Endothelial cell of coronary artery (primary cell): ENCODE data around the gene ELP4. TPM values are rescaled to one million over a fixed set of nuclear protein-coding genes. Genes with fewer than 3 reads are reported as not detected.

Experiments used
- total RNA-seq: library from RNA; depleted of rRNA; stranded (reverse); fragments of >200 nt; gene quantifications from 2 replicates; pipeline ENCODE4 v1.2.3, GENCODE V29; 2014

ELP4 gene, protein sequence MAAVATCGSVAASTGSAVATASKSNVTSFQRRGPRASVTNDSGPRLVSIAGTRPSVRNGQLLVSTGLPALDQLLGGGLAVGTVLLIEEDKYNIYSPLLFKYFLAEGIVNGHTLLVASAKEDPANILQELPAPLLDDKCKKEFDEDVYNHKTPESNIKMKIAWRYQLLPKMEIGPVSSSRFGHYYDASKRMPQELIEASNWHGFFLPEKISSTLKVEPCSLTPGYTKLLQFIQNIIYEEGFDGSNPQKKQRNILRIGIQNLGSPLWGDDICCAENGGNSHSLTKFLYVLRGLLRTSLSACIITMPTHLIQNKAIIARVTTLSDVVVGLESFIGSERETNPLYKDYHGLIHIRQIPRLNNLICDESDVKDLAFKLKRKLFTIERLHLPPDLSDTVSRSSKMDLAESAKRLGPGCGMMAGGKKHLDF
- total RNA-seq, result 13.2 and 16.4 TPM in 2 replicates

DNA sequence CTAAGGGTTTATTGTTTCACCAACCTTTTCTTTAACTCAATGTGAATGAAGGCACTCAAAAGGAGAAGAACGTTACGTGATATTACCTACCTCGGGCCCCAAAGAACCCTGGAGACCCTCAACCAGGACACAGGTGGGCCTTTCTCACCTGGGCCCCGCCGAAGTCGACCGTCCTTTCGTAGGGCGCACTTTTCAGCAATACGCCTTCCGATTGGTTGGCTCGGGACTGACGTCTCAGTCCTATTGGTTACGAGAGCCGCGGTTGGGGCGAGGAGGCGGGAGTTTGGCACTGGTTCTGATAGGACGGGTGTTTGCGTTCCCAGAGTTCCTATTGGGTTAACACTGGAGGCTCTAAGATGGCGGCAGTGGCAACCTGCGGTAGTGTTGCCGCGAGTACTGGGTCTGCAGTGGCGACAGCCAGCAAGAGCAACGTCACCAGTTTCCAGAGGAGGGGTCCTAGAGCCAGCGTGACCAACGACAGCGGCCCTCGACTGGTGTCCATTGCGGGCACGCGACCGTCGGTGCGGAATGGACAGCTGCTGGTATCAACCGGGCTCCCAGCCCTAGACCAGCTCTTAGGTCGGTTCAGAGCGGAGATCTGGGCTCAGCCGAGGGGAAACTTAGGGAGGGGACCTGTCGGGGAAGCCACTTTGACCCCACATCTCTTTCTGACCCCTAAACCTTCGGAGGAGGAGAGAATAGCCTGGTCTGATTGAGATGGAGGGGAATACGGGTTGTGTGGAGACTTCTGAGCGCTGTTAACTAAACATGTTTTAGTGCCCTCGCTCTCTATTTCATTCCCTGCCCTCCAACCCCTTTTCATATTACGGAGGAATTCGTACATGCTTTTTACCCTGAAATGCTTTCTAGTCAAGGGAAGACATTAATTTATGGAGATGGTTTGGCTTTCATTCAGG lies at the start of gene ELP4, which contains the start of gene IMMP1L:
Gene ELP4, plus strand, starts transcription at position 339 of the 917 bp plus-strand sequence. Its CDS starts 18 bp downstream, at position 357.
Gene IMMP1L, minus strand, starts transcription at position 194 of the 917 bp plus-strand sequence. CDS start 46,346 bp downstream, outside the sequence.

DNA sequence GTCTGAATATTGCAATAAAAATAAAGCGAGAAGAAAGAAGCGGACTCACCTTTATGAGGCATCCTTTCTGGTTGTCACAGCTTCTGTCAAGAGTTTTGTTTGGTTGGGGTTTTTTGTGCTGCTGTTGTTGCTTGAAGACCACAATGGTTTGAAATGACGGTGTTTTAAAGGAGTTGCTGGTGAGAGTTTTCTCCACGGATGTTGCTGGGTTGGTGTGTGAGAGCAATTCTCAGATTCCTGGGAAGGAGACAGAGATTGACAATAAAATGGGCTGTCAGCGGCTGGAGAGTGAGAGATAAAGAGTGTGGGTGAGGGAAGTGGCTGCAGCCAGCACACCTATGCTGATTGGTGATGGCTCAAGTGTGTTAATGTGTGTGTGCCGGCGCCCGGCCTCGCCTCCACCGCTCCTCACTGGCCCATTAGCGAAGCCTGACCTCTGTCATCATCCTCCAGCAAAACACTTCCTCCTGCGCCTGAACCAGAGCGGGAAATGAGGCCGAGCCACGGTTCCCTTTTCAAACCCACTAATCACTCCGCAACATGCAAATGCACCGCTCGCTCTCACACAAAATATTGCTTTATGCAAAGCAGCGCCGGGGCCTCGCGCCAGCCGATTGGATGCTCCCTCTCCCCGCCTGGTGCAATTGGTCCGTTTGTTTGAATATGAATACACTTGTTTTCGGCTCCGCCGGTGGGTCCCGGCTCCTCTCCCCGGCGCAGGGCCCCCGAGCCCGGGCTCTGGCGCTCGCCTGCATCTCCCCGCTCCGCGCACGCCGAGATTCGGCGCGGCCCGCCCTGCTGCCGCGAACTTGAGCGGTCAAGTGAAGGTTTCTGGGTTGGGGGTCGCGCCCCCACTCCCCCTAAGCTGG lies 301.4 kb downstream of the ELP4 start, which contains the start of gene PAX6:
Gene PAX6, minus strand, starts transcription at position 544 of the 869 bp plus-strand sequence. CDS start 4,911 bp downstream, outside the sequence.

Other genes starting within 250 kb of the ELP4 start
- under 0.01 and 0.27 TPM in 2 replicates for gene DCDC1, start 140.0 kb upstream of the ELP4 start, total RNA-seq
- gene DNAJC24, start 139.9 kb upstream of the ELP4 start, total RNA-seq, result 15.2 and 17.8 TPM in 2 replicates
- 8.3 and 9.1 TPM in 2 replicates for gene IMMP1L, start 145 bp upstream of the ELP4 start, total RNA-seq